OCI-LY3 (cell line): ENCODE results near the gene FUT4.
"Not testable (repeated sequence)": the region's sequence is repeated elsewhere in the genome, so short reads cannot be mapped to it uniquely, and the experiment has no call there.

ENCODE experiments used
- H2AFZ ChIP-seq: fragments of 200-600, 300-600 bp; shearing (Covaris generic); 2 replicates; pipeline ENCODE4 v1.6.0; 2014; ENCODE audit warnings: antibody characterized with exemption, low read depth, low read length
- H3K27ac ChIP-seq: fragments of 200-600, 300-600 bp; sonication (generic); 2 replicates; pipeline ENCODE4 v1.5.1; 2014; ENCODE audit warnings: mild to moderate bottlenecking, low read length, moderate library complexity, mixed read lengths
- H3K27me3 ChIP-seq: fragments of 200-600, 300-600 bp; sonication (generic); 2 replicates; pipeline ENCODE4 v1.6.1; 2014; ENCODE audit warnings: low read depth, low read length, mixed read lengths
- H3K36me3 ChIP-seq: fragments of 200-600, 300-600 bp; sonication (generic); replicated peaks from 2 replicates; pipeline ENCODE3; 2014; ENCODE audit warnings: low read depth, low read length, mixed read lengths
- H3K4me1 ChIP-seq: fragments of 300-600, 200-600 bp; sonication (generic); 2 replicates; pipeline ENCODE4 v1.6.1; 2014; ENCODE audit warnings: low read length, mixed read lengths
- H3K4me2 ChIP-seq: fragments of 200-600, 300-600 bp; sonication (generic); 2 replicates; pipeline ENCODE4 v1.6.1; 2014; ENCODE audit warnings: low read length, mixed read lengths
- H3K4me3 ChIP-seq: fragments of 300-600, 200-600 bp; sonication (generic); 2 replicates; pipeline ENCODE4 v1.5.1; 2014; ENCODE audit warnings: antibody characterized with exemption, mild to moderate bottlenecking, low read length, moderate library complexity
- H3K79me2 ChIP-seq: fragments of 300-600, 200-600 bp; shearing (Covaris generic); 2 replicates; pipeline ENCODE4 v1.6.1; 2014; ENCODE audit warnings: mild to moderate bottlenecking, low read length, mixed read lengths
- H3K9ac ChIP-seq: fragments of 300-600, 200-600 bp; shearing (Covaris generic); 2 replicates; pipeline ENCODE4 v1.6.0; 2014; ENCODE audit warnings: mild to moderate bottlenecking, low read length, moderate library complexity
- H3K9me3 ChIP-seq: fragments of 200-600, 300-600 bp; shearing (Covaris generic); 2 replicates; pipeline ENCODE4 v1.6.1; 2014; ENCODE audit warnings: low read length, mixed read lengths; ENCODE audit not compliant: insufficient read depth
- H4K20me1 ChIP-seq: fragments of 200-600, 300-600 bp; sonication (generic); 2 replicates; pipeline ENCODE4 v1.6.1; 2016; ENCODE audit warnings: low read length, mixed read lengths; ENCODE audit not compliant: insufficient read depth
- CTCF ChIP-seq: fragments of 200-600, 300-600 bp; sonication (generic); IDR thresholded peaks from 2 replicates; pipeline ENCODE4 v1.5.1; 2014; ENCODE audit warnings: antibody characterized with exemption, low read length, low read depth
- EZH2phosphoT487 ChIP-seq: fragments of 200-600 bp; shearing (Covaris generic); IDR thresholded peaks from 2 replicates; pipeline ENCODE4 v1.6.1; 2018; ENCODE audit warnings: antibody characterized with exemption, mixed run types, low read depth

The FUT4 gene

GRCh38 chr11:94563848-94564467 lies 20.2 kb downstream of the FUT4 start:
- H2AFZ ChIP-seq, result no peak overlapping the region

GRCh38 chr11:94567181-94567670 lies 23.5 kb downstream of the FUT4 start, which contains the start of gene PIWIL4:
PIWIL4 (plus strand) TSS chr11:94567368; CDS start chr11:94567519, 151 bp downstream.
- Histone ChIP-seq H3K4me1 (no peaks in the 10 kb centered on the region), H3K79me2 (no peaks in the 10 kb centered on the region), H2AFZ (no peak within 1 kb of the TSS), H3K27ac (no peak within 1 kb of the TSS), H3K9ac (no peak within 1 kb of the TSS), H3K36me3 (no peaks in the 10 kb centered on the region), H4K20me1 (no peaks in the 10 kb centered on the region), H3K9me3 (no peaks in the 10 kb centered on the region), H3K27me3 (no peaks in the 10 kb centered on the region), H3K4me3 (no peak within 1 kb of the TSS), H3K4me2 (no peak within 1 kb of the TSS)
- TF ChIP-seq CTCF, result no peak
- TF ChIP-seq EZH2phosphoT487, result no peak

More at GRCh38 chr11:94563848-94564467, 20.2 kb downstream of the FUT4 start:
- H3K27ac ChIP-seq, result no peak overlapping the region
- no peaks in the 10 kb centered on the region for H4K20me1 ChIP-seq
- TF ChIP-seq EZH2phosphoT487, result no peak
- no peak for TF ChIP-seq CTCF
- no peaks in the 10 kb centered on the region for H3K36me3 ChIP-seq
- no peaks in the 10 kb centered on the region for H3K27me3 ChIP-seq
- H3K9me3 ChIP-seq, result no peaks in the 10 kb centered on the region
- H3K9ac ChIP-seq, result no peak overlapping the region
- no peak overlapping the region for H3K4me3 ChIP-seq
- no peak overlapping the region for H3K4me2 ChIP-seq
- no peaks in the 10 kb centered on the region for H3K79me2 ChIP-seq
- H3K4me1 ChIP-seq, result no peaks in the 10 kb centered on the region

- Histone ChIP-seq H3K27ac (no peak overlapping the region), H3K27me3 (no peaks in the 10 kb centered on the region), H3K4me3 (no peak overlapping the region), H3K79me2 (no peaks in the 10 kb centered on the region), H3K4me1 (no peaks in the 10 kb centered on the region), H4K20me1 (no peaks in the 10 kb centered on the region), H2AFZ (no peak overlapping the region), H3K4me2 (no peak overlapping the region), H3K36me3 (no peaks in the 10 kb centered on the region), H3K9ac (no peak overlapping the region), H3K9me3 (no peaks in the 10 kb centered on the region)
- no peak for TF ChIP-seq EZH2phosphoT487
- no peak for TF ChIP-seq CTCF
These were observed 24.5 kb downstream of the FUT4 start for GRCh38 chr11:94568200-94568599.

- TF ChIP-seq EZH2phosphoT487 (no peak), CTCF (no peak)
- no peaks in the 10 kb centered on the region for H3K4me1 ChIP-seq
- no peak overlapping the region for H3K27ac ChIP-seq
- H2AFZ ChIP-seq, result no peak overlapping the region
- H3K79me2 ChIP-seq, result no peaks in the 10 kb centered on the region
- H3K9ac ChIP-seq, result no peak overlapping the region
- H3K36me3 ChIP-seq, result no peaks in the 10 kb centered on the region
- H3K27me3 ChIP-seq, result no peaks in the 10 kb centered on the region
- no peak overlapping the region for H3K4me3 ChIP-seq
- H3K4me2 ChIP-seq, result no peak overlapping the region
- H3K9me3 ChIP-seq, result no peaks in the 10 kb centered on the region
- H4K20me1 ChIP-seq, result no peaks in the 10 kb centered on the region
These were observed 25.0 kb downstream of the FUT4 start for GRCh38 chr11:94568717-94569116.

GRCh38 chr11:94572975-94573374 lies 29.3 kb downstream of the FUT4 start:
- not testable (repeated sequence) for H3K27me3 ChIP-seq, H3K4me1 ChIP-seq

More at GRCh38 chr11:94572975-94573374, 29.3 kb downstream of the FUT4 start:
- H3K4me3 ChIP-seq, H4K20me1 ChIP-seq, H3K9me3 ChIP-seq, H3K36me3 ChIP-seq, H2AFZ ChIP-seq, H3K4me2 ChIP-seq, H3K9ac ChIP-seq, H3K27ac ChIP-seq, H3K79me2 ChIP-seq: not testable (repeated sequence)
